Measurements from ENCODE around the gene ERMP1.

ERMP1 gene

DNA sequence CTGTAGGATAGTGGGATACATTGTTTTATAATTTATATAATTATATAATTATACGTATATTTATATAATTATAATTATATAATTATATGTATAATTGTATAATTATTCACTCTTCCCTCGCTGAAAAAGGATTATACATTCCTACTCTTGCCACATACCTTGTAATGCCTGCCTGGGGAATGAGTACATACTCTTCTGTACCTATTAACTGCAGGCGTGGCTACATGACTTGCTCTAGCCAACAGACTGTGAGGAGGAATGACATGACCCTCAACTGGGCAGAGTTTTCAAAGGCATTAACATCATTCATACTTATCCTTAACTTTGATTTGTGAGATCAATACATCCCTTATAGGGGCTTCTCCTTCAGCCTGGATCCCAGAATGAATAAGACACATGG lies 19.1 kb downstream of the ERMP1 start:
- no peak for TF ChIP-seq EZH2phosphoT487 (IDR thresholded peaks at IDR 0.05; ENCODE audit: low read length)

DNA sequence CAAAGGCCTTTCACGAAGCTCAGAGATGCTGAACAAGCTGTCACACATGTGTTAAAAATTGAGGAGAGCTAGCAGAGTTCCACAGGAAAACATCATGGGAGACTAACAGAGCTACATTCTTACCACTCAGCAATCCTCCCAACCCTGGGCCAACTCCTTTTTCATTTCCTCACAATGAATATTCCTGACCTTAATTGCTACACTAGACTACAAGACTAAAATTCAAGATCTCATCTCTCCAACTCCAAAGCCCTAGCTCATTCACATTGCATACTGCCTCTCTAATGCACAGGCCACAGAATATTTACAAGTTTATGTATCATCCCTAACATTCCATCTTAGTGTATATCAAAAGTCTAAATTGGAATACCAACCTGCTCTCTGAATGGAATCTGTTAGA lies 21.2 kb downstream of the ERMP1 start:
- Histone ChIP-seq H3K4me3 (ENCODE audit: low read length) (no peak overlapping the region), H3F3A (ENCODE audit: insufficient read depth, low read length) (no peaks in the 10 kb centered on the region), H3K9ac (ENCODE audit: low read length) (no peak overlapping the region), H3K4me1 (ENCODE audit: low read length) (no peaks in the 10 kb centered on the region), H3K27me3 (replicated peaks; ENCODE audit: insufficient read depth, low read length) (no peaks in the 10 kb centered on the region), H3K9me3 (replicated peaks; ENCODE audit: insufficient read depth, low read length) (no peaks in the 10 kb centered on the region), H3K79me2 (ENCODE audit: low read length) (peaks cover 8% of the 10 kb centered on the region; the same call in 1 of the 2 replicates), H3K9me2 (replicated peaks; ENCODE audit: insufficient read depth, low read length) (no peaks in the 10 kb centered on the region), H3K4me2 (ENCODE audit: low read depth, low read length) (no peak overlapping the region), H3K27ac (ENCODE audit: low read length) (no peak overlapping the region), H2AFZ (ENCODE audit: low read length) (no peak overlapping the region), H4K20me1 (ENCODE audit: insufficient read depth, low read length) (no peaks in the 10 kb centered on the region; the same call in 1 of the 2 replicates), H3K36me3 (replicated peaks; ENCODE audit: insufficient read depth, low read length) (peaks cover 10% of the 10 kb centered on the region; the same call in 1 of the 2 replicates)
- TF ChIP-seq, protein P1, sequence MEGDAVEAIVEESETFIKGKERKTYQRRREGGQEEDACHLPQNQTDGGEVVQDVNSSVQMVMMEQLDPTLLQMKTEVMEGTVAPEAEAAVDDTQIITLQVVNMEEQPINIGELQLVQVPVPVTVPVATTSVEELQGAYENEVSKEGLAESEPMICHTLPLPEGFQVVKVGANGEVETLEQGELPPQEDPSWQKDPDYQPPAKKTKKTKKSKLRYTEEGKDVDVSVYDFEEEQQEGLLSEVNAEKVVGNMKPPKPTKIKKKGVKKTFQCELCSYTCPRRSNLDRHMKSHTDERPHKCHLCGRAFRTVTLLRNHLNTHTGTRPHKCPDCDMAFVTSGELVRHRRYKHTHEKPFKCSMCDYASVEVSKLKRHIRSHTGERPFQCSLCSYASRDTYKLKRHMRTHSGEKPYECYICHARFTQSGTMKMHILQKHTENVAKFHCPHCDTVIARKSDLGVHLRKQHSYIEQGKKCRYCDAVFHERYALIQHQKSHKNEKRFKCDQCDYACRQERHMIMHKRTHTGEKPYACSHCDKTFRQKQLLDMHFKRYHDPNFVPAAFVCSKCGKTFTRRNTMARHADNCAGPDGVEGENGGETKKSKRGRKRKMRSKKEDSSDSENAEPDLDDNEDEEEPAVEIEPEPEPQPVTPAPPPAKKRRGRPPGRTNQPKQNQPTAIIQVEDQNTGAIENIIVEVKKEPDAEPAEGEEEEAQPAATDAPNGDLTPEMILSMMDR (IDR thresholded peaks at IDR 0.05; ENCODE audit: low read length), result no peak
- TF ChIP-seq EZH2phosphoT487 (IDR thresholded peaks at IDR 0.05; ENCODE audit: low read length) (no peak), EZH2 (optimal IDR thresholded peaks at IDR 0.05; ENCODE audit: low read depth, low read length) (no peak)
- no peak for DNase-seq

More for the DNA sequence above, 19.1 kb downstream of the ERMP1 start:
- H3K79me2 ChIP-seq (ENCODE audit: low read length), result peaks cover 16% of the 10 kb centered on the region
- H3K36me3 ChIP-seq (replicated peaks; ENCODE audit: insufficient read depth, low read length), result peaks cover 10% of the 10 kb centered on the region; the same call in 1 of the 2 replicates
- no peak overlapping the region for H3K4me2 ChIP-seq (ENCODE audit: low read depth, low read length)
- no peaks in the 10 kb centered on the region; the same call in 1 of the 2 replicates for H4K20me1 ChIP-seq (ENCODE audit: insufficient read depth, low read length)
- H3F3A ChIP-seq (ENCODE audit: insufficient read depth, low read length), result no peaks in the 10 kb centered on the region
- no peak for DNase-seq
- H3K4me1 ChIP-seq (ENCODE audit: low read length), result no peaks in the 10 kb centered on the region
- H2AFZ ChIP-seq (ENCODE audit: low read length), result no peak overlapping the region
- H3K4me3 ChIP-seq (ENCODE audit: low read length), result no peak overlapping the region
- no peaks in the 10 kb centered on the region for H3K27me3 ChIP-seq (replicated peaks; ENCODE audit: insufficient read depth, low read length)
- no peaks in the 10 kb centered on the region for H3K9me3 ChIP-seq (replicated peaks; ENCODE audit: insufficient read depth, low read length)
- H3K27ac ChIP-seq (ENCODE audit: low read length), result no peak overlapping the region
- H3K9me2 ChIP-seq (replicated peaks; ENCODE audit: insufficient read depth, low read length), result no peaks in the 10 kb centered on the region
- no peak overlapping the region for H3K9ac ChIP-seq (ENCODE audit: low read length)

DNA sequence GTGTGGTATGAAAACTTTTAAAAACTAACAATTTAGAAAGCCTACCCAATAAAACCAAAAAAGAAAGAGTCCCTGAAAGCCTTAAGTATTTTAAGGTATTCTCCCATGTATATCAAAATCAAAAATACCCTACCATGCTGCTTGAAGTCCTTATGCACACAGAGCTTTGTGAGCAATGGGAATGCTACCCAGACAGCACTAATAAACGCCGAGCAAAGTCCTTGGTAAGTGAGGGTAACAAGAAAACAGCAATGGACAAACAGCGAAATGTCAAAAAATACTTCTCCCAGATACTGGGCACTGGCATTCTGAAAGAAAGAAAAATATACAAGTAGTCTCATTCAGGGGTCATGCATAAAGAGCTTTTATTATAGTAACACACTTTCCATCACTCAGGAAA lies 27.4 kb downstream of the ERMP1 start:
- H3K4me1 ChIP-seq (ENCODE audit: low read length), result no peaks in the 10 kb centered on the region
- no peaks in the 10 kb centered on the region for H3K27me3 ChIP-seq (replicated peaks; ENCODE audit: insufficient read depth, low read length)
- no peaks in the 10 kb centered on the region for H3K9me2 ChIP-seq (replicated peaks; ENCODE audit: insufficient read depth, low read length)
- no peaks in the 10 kb centered on the region; the same call in 1 of the 2 replicates for H3F3A ChIP-seq (ENCODE audit: insufficient read depth, low read length)
- H3K36me3 ChIP-seq (replicated peaks; ENCODE audit: insufficient read depth, low read length), result 0 out of 2 replicates have a peak, but pooled peaks cover 4% of the 10 kb centered on the region
- H3K27ac ChIP-seq (ENCODE audit: low read length), result no peak overlapping the region
- no peaks in the 10 kb centered on the region for H3K79me2 ChIP-seq (ENCODE audit: low read length)
- no peak overlapping the region for H3K4me2 ChIP-seq (ENCODE audit: low read depth, low read length)
- no peak overlapping the region for H3K4me3 ChIP-seq (ENCODE audit: low read length)
- DNase-seq, result no peak
- no peak for TF ChIP-seq EZH2phosphoT487 (IDR thresholded peaks at IDR 0.05; ENCODE audit: low read length)
- TF ChIP-seq EZH2 (optimal IDR thresholded peaks at IDR 0.05; ENCODE audit: low read depth, low read length), result no peak
- TF ChIP-seq, protein P1 (IDR thresholded peaks at IDR 0.05; ENCODE audit: low read length), result no peak
- no peak overlapping the region for H3K9ac ChIP-seq (ENCODE audit: low read length)
- no peak overlapping the region for H2AFZ ChIP-seq (ENCODE audit: low read length)
- H3K9me3 ChIP-seq (replicated peaks; ENCODE audit: insufficient read depth, low read length), result no peaks in the 10 kb centered on the region
- H4K20me1 ChIP-seq (ENCODE audit: insufficient read depth, low read length), result no peaks in the 10 kb centered on the region

DNA sequence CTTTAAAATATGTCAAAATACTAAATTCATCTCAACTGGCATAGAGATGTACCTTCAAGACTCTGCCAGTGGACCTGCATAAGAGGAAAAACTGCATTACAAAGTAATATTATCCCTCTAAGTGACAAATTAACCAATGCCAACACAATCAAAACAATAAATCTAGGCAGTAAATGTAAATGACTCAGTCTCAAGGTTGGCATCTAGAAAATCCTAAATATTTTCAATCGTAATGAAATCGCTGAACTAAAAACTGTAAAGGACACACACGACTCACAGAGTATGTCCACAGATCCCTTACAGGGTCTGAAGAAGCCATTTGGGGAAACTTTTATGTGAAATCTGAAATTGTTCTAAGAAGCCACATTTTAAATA lies 31.2 kb downstream of the ERMP1 start:
- H3K79me2 ChIP-seq (ENCODE audit: low read length), result no peaks in the 10 kb centered on the region
- H3K4me2 ChIP-seq (ENCODE audit: low read depth, low read length), result no peak overlapping the region
- no peak for DNase-seq
- peaks cover 4% of the 10 kb centered on the region; the same call in 1 of the 2 replicates for H3K36me3 ChIP-seq (replicated peaks; ENCODE audit: insufficient read depth, low read length)
- no peak overlapping the region for H3K9ac ChIP-seq (ENCODE audit: low read length)
- no peak overlapping the region for H3K4me3 ChIP-seq (ENCODE audit: low read length)
- H3K9me3 ChIP-seq (replicated peaks; ENCODE audit: insufficient read depth, low read length), result no peaks in the 10 kb centered on the region
- no peak overlapping the region for H2AFZ ChIP-seq (ENCODE audit: low read length)
- H3K9me2 ChIP-seq (replicated peaks; ENCODE audit: insufficient read depth, low read length), result no peaks in the 10 kb centered on the region
- no peaks in the 10 kb centered on the region for H3K27me3 ChIP-seq (replicated peaks; ENCODE audit: insufficient read depth, low read length)
- H3K4me1 ChIP-seq (ENCODE audit: low read length), result no peaks in the 10 kb centered on the region
- no peaks in the 10 kb centered on the region; the same call in 1 of the 2 replicates for H3F3A ChIP-seq (ENCODE audit: insufficient read depth, low read length)
- no peak overlapping the region for H3K27ac ChIP-seq (ENCODE audit: low read length)
- H4K20me1 ChIP-seq (ENCODE audit: insufficient read depth, low read length), result no peaks in the 10 kb centered on the region
- TF ChIP-seq EZH2phosphoT487 (IDR thresholded peaks at IDR 0.05; ENCODE audit: low read length) (no peak), EZH2 (optimal IDR thresholded peaks at IDR 0.05; ENCODE audit: low read depth, low read length) (no peak)
- TF ChIP-seq, protein P1 (IDR thresholded peaks at IDR 0.05; ENCODE audit: low read length), result no peak
